Mammary epithelial cell (primary cell): Measurements from ENCODE around the gene MTG1.

Experiments used
- CTCF ChIP-seq, 2 donors: IDR thresholded peaks in 1 of 2; conservative IDR thresholded peaks in 1 of 2; 2 replicates each; pipeline ENCODE4 v1.5.1; 2011 to 2012; ENCODE audit warnings: inconsistent platforms in 2 of 2, low read length in 2 of 2, mild to moderate bottlenecking in 2 of 2, control low read depth in 1 of 2, low read depth in 1 of 2; ENCODE audit not compliant: insufficient read depth in 1 of 2; ENCODE audit errors: extremely low read depth in 1 of 2
- EZH2 ChIP-seq: IDR thresholded peaks from 2 replicates; pipeline ENCODE4 v1.6.1; 2012; ENCODE audit warnings: low read length, inconsistent platforms, borderline replicate concordance

GRCh38 chr10:133377025-133377817, 16.7 kb upstream of the MTG1 start:
- no peak for TF ChIP-seq CTCF (conservative IDR thresholded peaks at IDR 0.05 in 1 of 2, IDR thresholded peaks at IDR 0.05 in 1 of 2; ENCODE audit: extremely low read depth in 1 of 2, insufficient read depth in 1 of 2, low read depth in 1 of 2, low read length in 2 of 2)
- no peak for TF ChIP-seq EZH2
